A549 (cell line): ENCODE data around the gene PFKFB4.

Source experiments
- CBX8 ChIP-seq: fragments of 200-600 bp; sonication (generic); IDR thresholded peaks from 2 replicates; pipeline ENCODE4 v1.6.1; 2016
- POLR2A ChIP-seq: IDR thresholded peaks from 2 replicates; pipeline ENCODE4 v1.6.1; 2012; ENCODE audit warnings: mild to moderate bottlenecking, low read length
- RCOR1 ChIP-seq: fragments of 150-350 bp; IDR thresholded peaks from 2 replicates; pipeline ENCODE4 v1.6.1; 2014; ENCODE audit warnings: antibody characterized with exemption, low read length, low read depth
- RNF2 ChIP-seq: fragments of 200-600 bp; sonication (generic); IDR thresholded peaks from 2 replicates; pipeline ENCODE4 v1.6.1; 2016; ENCODE audit warnings: low read depth, mild to moderate bottlenecking, antibody characterized with exemption, moderate library complexity, borderline replicate concordance
- ZC3H11A ChIP-seq: fragments of 450-650 bp; IDR thresholded peaks from 2 replicates; pipeline ENCODE4 v1.6.1; 2014; ENCODE audit warnings: antibody characterized with exemption, mild to moderate bottlenecking
- TF ChIP-seq, protein P1 (sequence below): IDR thresholded peaks from 2 replicates; pipeline ENCODE4 v1.6.1; 2012
- TF ChIP-seq, protein P2 (sequence below): fragments of >200 bp; sonication (Bioruptor Twin); formaldehyde crosslinking; IDR thresholded peaks from 3 replicates; pipeline ENCODE4 v1.5.1; 2016

GRCh38 chr3:48567500-48567899, 10.9 kb upstream of the PFKFB4 start:
- TF ChIP-seq, protein P1, sequence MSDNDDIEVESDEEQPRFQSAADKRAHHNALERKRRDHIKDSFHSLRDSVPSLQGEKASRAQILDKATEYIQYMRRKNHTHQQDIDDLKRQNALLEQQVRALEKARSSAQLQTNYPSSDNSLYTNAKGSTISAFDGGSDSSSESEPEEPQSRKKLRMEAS, result no peak
- TF ChIP-seq, protein P2, sequence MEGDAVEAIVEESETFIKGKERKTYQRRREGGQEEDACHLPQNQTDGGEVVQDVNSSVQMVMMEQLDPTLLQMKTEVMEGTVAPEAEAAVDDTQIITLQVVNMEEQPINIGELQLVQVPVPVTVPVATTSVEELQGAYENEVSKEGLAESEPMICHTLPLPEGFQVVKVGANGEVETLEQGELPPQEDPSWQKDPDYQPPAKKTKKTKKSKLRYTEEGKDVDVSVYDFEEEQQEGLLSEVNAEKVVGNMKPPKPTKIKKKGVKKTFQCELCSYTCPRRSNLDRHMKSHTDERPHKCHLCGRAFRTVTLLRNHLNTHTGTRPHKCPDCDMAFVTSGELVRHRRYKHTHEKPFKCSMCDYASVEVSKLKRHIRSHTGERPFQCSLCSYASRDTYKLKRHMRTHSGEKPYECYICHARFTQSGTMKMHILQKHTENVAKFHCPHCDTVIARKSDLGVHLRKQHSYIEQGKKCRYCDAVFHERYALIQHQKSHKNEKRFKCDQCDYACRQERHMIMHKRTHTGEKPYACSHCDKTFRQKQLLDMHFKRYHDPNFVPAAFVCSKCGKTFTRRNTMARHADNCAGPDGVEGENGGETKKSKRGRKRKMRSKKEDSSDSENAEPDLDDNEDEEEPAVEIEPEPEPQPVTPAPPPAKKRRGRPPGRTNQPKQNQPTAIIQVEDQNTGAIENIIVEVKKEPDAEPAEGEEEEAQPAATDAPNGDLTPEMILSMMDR, result no peak
- TF ChIP-seq CBX8, result no peak
- no peak for TF ChIP-seq POLR2A
- no peak for TF ChIP-seq RNF2
- no peak for TF ChIP-seq RCOR1
- no peak for TF ChIP-seq ZC3H11A
